Daoy (cell line): Measurements from ENCODE around the gene NR5A1. TPM values are rescaled to one million over a fixed set of nuclear protein-coding genes. Genes with fewer than 3 reads are reported as not detected.

Experiments used
- DNase-seq: peaks from one replicate; pipeline ENCODE4 v3.0.0-alpha.2; 2015; ENCODE audit warnings: low read depth
- total RNA-seq: library from RNA; depleted of rRNA; stranded (reverse); fragments of >200 nt; shearing (Covaris generic); gene quantifications from 2 replicates; pipeline ENCODE4 v1.2.3, GENCODE V29; 2014

The NR5A1 gene
- total RNA-seq, 1 experiment from 2014 or later, result not detected

- DNase-seq, result no peak
Observed at GRCh38 chr9:124498499-124499146, 8.6 kb downstream of the NR5A1 start.

DNA sequence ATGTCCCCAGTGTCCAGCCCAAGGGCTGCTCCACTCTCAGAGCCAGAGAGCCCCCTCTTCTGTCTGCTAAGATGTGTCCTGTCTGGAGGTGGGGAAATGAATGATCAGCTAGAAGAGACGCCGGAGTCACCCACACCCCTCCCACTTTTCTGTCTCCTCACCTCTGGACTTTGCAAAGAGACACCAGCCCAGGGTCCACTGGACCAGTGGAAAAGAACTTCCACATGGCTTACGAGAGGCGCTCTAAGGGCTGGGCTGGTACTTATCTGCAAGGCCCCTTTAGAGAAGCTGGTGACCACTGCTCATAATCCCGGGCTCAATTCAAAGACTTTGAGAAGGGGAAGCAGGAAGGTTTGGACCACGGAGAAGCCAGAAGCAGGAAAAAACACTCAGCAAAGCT is 9.2 kb downstream of the NR5A1 start:
- DNase-seq, result no peak

DNA sequence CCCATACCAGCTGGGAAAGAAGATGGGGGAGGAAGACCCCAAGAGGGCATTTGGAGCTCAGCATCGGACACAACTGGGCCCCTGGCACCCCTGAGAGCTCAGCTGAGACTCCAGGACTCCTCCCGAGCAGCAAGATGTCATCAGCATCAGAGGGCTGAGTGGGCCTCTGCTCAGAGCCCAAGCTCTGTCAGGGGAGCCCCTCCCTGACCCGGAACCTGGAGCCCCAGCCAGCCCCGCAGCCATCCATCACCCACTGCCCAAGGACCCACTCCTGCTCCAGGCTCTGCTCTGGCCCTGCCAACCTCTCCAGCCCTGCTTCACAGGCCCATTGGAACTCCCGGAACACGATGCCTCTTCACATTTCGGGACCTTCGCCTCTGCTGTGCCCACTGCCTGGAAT is 9.8 kb downstream of the NR5A1 start:
- no peak for DNase-seq

DNA sequence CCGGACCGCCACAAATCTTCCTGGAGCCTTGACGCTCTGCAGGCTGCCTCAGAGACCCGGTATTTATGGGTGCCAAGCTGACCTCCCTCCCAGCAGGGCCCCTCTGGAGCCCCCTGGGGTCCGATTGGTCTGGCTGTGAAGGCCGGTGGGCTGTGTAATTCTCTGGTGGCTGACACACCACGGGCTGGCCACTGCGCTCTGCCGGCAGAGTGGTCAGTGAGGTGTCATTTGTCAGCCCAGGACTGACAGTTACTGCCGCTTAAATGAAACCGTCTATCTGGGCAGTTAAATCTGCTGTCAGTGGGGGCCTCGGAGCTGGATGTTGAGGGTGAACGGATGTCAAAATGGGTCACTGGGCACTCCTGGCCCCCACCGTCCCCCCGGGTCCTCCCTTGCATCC is 10.7 kb downstream of the NR5A1 start:
- DNase-seq, result no peak

GRCh38 chr9:124496075-124496449 is 11.1 kb downstream of the NR5A1 start:
- no peak for DNase-seq

DNA sequence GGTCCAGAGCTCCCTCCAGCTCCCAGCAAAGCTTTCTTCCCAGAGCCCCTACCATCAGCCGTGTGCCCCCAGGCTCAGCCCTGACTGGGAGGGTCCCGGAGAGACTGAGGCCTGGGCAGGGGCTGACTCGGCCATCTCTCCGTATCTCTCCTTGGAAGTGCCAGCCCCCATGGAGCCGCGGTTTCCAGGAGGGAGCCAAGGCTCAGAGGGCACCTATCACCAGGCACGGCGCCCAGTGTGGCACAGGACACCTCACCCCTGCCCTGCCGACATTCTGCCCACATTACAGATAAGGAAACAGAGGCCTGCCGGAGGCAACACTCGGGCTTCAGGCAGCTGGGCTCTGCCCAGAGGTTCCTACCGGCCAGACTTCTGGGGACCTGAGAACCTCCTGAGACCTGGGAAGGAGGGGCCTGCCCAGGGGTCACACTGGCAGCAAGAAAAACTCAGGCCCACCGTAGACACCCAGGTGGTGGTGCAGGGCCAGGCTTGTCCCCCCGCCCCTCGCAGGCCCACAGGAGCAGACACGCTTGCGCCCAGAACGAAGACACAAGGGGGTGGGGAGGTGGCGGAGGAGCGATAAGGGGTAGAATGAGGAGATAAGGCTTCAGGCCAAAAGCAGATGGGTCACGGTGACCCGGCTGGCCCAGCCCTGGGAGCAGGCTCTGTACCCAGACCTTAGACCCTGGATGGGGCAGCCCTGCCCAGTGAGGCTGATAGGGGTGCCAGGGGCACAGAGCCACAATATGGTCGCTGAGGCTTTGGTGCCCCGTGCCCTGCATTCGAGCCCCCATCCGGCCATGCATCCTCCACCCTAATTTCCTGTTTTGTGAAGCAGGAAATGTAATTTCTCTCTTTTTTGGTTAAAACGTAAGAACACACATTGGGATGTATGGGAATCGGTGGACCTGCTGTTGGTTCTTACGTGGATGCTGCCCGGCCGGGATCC is 11.8 kb downstream of the NR5A1 start:
- no peak for DNase-seq

DNA sequence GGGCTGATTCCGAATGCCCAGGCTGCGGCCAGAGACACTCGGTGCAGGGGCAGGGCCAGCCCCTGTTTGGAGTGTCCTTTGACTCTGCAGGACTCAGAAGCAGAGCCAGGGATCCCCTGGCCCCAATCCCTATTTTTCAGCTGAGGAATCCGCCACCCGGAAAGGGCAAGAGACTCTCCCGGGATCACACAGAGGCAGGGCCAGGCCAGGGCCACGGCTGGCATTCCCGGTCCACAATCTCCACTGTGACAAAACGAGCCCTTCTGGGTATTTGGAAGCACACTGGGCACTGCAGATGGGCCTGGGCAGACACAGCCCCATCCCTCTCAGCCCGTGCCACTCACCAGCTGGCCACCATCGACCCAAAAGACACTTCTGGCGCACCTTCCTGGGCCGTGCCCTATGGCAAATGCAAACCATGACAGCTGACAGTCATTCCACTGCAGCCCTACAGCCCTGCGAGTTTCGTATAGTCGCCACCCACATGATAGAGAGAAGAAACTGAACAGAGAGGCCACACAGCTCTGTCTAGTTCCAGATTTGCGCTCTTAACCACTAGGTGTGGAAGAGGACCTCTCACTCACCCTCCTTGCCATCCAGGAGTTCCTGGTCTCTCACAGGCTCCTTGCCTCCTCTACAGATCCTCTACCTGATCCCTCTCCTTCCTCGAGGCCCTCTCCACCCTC is 13.3 kb downstream of the NR5A1 start:
- DNase-seq, result no peak

DNA sequence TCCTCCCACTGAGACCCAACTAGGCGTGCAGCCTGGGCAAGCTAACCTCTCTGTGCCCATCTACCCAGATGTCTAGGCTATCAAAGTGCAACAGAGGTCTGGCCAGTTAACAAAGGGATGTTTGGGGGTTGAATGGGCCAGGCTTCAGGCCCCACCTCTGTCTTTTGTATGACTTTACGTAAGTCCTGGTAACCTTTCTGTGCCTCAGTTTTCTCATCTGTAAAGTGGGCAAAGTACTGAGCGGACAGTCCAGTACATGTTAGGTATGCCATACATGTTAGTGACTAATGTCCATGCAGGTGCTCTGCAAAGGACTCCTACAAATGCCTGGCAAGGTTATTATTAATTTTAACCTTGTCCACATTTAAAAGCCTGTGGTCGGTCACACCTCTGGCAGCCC is 14.0 kb downstream of the NR5A1 start:
- DNase-seq, result no peak

GRCh38 chr9:124492818-124493217 is 14.4 kb downstream of the NR5A1 start:
- no peak for DNase-seq

DNA sequence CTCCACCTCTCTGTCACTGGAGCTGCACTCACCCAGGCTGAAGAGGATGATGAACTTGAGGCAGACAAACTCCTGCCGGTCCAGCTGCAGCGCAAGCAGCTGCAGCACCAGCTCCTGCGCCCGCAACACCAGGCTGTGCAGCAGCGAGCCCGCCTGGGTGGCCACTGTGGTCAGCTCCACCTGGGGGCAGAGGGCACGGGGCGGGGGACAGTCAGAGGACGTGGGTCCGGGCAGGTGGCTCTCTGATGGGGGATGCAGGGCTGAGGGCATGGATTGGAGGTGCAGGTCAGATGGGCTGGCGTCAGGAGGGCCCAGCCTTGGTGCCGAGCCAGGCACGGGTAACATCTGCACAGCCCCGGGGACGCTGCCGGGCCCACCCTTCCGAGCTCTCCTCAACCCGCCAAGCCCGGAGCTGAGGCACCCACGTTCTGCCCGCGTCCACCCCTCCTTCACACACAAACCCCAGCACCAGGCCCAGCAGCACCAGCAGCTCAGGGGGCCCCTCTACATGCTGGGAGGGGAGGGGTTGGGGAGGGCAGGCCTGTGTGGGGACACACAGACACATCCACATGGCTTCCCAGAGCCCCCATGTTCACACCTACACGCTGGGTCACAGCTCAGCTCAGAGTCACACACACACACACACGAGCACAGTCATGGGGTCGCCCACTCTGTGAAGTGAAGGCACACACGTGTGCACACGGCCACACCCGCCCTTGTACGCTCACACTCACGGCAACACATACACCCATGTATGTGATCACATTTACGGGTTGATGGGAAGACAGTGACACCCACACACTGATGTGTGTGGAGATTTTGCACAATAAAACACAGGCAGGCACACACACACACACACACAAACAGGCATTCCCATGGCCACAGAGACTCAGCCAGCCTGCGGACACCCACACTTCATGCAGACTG is 15.9 kb downstream of the NR5A1 start:
- no peak for DNase-seq

GRCh38 chr9:124490004-124490403 is 17.2 kb downstream of the NR5A1 start:
- DNase-seq, result no peak

DNA sequence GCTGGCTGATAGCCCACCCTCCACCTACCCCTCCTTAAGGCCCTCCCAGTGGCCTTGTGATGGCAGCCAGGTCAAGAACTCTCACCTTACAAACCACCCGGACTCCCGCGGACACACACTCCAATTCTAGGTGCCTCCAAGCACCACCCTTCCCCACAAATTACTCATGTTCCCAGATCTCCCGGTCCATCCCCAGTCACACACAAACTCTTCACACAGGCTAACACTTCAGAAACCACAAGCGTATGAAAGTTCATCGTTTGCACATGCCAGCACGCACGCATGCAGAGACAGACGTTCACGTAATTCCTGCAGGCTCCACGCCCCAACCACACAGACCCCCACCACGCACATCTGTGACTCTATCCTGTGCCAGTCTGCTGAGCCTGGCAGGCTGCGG is 18.0 kb downstream of the NR5A1 start:
- peak; percentile 75 for DNase-seq

DNA sequence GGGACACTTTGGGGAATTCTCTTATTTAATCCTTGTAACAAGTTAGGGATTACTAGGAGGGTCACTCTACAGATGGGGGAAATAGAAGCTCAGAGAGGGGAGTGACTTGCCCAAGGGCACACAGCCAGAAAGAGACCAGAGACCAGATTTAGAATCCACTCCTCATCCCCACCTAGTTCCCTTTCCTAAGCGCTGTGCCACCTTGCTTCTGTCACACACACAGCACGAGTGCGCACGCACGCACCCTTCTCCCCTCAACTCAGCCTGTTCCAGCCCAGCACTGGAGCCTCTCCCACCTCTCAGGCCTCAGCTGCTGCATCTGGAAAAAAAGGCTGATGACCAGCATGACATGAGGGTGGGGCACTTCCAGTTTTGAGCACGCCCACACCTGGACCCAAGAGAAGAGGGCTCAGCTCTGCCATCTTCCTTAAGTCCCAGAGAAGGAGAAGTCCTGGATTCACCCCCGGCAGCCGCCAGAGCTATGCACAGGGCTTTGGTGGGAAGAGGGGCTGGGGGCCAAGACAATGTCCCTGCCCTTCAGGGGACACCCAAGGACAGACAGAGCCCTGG is 18.5 kb downstream of the NR5A1 start:
- DNase-seq, result no peak

DNA sequence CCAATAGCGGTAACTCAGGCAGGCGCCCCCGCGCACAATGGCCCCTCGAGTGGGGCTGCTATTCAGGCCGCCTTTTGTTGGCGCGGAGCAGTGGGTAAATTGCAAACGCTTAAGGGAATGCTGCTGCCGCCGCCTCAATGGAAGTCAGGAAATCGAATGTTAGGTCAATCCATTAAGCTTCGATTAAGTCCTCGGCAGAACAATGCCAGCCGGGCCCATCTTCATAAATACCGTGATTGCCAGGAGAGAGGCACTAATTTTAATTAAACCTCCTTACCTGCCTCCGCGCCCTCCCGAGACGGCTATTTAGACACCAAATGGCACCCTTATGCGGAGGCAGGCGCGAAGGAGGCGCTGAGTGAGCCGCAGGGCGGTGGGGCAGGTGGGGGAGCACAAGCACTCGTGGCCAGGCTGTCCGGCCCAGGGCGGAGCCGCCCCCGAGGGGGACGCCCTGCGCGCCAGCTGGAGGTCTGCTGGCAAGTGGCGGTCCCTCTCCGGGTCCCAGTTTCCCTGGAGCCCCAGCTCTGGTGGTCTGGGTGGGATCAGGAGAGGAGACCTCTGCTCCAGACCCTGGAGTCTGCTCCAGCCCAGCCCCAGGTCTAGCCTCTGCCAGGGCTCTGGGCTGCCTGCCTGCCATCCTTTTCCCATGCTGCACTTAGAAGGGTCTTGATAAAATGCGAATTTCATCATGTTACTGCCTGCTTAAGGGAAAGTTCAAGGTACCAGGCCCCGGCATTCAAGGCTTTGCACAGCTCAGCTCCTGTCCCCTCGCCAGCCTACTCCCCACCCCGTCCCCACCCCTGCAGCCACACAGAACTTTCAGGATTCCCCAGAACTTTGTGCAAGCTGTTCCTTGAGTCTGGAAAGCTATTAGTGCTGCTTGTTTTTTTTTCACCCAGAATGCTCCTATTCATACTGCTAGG is 19.7 kb downstream of the NR5A1 start:
- DNase-seq, result no peak

- no peak for DNase-seq
Observed at GRCh38 chr9:124486778-124487259, 20.4 kb downstream of the NR5A1 start.

DNA sequence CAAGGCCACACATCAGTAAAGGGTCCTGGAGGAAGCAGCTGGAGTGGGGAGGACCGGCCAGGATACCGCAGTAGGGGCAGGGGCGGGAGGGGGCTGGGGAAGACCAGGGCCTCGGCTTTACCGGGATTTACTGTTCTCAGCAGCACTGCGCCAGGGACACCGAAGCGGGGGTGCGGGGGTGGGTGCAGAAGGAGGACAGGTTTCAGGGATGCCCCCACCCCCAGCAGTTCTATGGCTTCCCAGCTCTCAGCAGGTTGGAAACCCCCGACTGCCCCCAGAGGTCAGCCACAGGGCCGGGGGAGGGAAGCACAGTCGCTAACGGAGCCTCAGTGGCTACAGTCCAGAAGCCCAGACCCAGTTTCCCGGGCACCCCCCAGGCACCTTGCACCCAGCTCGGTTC is 21.3 kb downstream of the NR5A1 start:
- no peak for DNase-seq

- no peak for DNase-seq
Observed at GRCh38 chr9:124485201-124485600, 22.0 kb downstream of the NR5A1 start.

DNA sequence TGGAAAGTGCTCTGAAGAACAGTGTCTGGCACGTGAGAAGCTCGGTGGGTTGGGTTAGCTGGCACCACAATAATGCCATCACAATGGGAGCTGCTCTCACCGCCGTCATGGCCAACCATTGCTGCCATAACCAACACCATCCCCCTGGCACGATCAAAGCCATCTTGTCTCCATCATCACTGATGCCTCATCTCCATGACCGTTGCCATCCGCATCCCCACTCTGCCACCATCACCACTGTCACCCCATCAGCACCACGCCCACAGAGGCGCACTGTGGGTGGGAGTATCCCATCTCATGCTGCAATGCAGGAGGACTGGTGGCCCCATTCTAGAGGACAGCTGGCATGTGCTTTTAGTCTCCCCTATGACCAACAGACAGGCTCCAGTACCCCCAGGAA is 23.7 kb downstream of the NR5A1 start:
- no peak for DNase-seq

- peak; percentile 45 for DNase-seq
Observed at GRCh38 chr9:124482431-124483031, 24.7 kb downstream of the NR5A1 start.

- no peak for DNase-seq
Observed at GRCh38 chr9:124481115-124481514, 26.1 kb downstream of the NR5A1 start.
